GM18861 (cell line): ENCODE measurements around the gene YPEL4.

ENCODE experiments used
- ATAC-seq: cut with Tn5 transposase; IDR thresholded peaks from one replicate; pipeline ENCODE4 v1.9.1; 2021; ENCODE audit not compliant: unreplicated experiment

YPEL4 gene

GRCh38 chr11:57634311-57634710 is 15.4 kb downstream of the YPEL4 start:
- ATAC-seq: no peak

DNA sequence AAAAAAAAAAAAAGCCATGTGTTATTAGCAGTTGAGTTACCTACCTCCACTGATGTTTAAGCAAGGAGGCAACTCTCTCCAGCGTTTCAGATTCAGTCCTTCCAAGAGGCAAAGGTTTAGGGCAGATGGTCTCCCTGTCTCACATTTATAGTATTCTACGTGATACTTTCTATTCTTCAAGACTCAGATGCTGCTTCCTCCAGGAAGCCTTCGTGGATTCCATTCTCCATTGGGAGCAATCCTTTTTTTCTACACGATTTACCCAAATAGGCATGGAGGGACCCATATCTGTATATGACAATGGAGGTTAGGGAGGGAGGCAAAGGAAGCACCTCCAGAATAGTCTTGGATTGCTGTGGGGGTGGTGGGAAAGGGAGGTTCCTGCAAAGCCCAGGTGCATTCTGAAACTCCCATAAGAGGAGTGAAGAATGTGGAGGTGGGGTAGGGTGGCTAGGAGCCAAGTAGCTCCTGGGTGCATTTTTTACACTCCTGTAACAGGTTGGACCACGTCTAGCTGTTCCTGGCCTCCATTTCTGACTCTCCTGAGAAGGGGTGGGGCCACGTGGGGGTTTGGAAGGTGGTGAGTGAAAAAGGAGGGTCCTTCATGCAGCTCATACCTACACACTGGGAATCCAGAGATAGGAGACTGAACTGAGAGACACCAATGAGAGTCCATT is 16.2 kb downstream of the YPEL4 start:
- no peak for ATAC-seq

DNA sequence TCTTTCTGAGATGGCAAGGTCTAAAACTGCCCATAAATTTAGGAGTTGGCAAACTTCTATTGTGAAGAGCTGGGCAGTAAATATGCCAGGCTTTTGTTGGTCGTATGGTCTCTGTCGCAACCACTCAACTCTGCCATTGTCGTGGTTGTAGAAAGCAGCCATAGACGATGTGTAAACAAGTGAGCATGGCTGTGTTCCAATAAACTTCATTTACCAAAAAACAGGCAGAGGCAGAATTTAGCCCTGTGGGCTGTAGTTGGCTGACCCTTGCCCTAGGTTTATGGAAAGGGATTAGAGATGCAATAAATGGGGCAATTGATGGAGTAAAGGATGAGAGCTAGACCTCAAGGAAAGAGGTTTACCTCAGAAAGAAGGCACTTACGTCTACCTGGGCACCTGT is 17.6 kb downstream of the YPEL4 start:
- no peak for ATAC-seq

DNA sequence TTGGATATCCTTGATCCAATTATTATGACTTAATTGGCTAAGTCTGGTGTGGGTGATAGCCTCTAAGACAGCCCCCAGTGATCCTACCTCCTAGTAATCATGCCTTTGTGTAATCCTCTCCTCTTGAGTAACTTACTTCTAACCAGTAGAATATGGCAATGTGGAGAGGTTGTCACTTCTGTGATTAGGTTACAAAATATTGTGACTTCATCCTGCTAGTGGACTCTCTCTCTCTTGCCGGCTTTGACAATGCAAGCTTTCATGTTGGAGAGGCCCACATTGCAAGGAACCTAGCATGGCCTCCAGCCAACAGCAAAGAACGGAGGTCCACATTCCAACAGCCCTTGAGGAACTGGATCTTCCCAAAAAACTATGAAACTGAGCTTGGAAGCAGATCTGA is 19.5 kb downstream of the YPEL4 start:
- ATAC-seq: no peak

GRCh38 chr11:57626895-57627294 is 22.8 kb downstream of the YPEL4 start:
- no peak for ATAC-seq

DNA sequence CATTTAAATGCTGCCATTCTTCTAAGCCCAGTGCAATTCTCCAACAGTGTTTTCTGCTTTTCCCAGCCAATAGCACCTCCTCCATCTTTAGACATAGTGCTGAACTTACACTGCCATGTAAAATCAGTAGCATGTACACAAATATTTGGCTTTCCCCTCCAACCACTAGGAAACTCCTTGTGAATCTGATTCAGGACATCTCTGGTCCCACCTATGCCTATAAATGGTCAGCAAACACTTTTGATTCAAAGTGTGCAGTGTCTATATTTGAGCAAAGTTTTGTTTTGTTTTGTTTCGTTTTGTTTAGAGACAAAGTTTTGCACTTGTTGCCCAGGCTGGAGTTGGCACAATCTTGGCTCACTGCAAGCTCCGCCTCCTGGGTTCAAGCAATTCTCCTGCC is 24.8 kb downstream of the YPEL4 start:
- no peak for ATAC-seq

DNA sequence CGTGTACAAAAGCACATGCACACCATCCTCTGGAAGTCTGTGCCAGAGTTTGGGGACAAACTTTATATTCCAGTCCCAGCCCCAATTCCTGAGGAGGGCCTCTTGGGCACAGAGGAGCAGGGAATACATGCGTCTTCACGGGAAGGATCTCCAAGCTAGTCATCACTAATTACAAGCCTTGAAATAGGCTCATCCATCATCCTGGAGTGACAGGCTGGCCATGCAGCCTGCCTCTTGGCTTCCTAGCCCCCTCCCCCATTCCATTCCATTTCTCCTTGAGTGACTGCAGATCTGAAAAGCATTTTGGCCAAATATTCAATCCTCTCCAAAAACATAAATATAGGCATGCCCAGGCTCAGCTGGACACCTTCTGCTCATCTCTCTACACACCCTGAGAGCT is 27.4 kb downstream of the YPEL4 start:
- ATAC-seq: no peak

GRCh38 chr11:57620467-57620866 is 29.2 kb downstream of the YPEL4 start:
- ATAC-seq: no peak

DNA sequence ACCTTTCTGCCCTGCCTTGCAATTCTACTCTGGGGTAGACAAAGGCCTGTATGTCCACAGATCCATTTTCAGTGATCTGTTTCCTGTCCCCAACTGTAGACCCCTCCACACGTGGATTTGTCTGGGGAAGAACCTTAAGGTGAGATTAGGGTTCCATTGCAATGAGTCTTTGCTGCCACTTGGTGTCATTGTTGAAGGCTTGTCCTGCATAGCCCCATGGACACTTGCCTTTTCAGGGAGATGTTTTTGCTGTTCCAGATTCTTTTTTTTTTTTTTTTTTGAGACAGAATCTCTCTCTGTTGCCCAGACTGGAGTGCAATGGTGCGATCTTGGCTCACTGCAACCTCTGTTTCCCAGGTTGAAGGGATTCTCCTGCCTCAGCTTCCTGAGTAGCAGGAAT is 30.4 kb downstream of the YPEL4 start:
- no peak for ATAC-seq

DNA sequence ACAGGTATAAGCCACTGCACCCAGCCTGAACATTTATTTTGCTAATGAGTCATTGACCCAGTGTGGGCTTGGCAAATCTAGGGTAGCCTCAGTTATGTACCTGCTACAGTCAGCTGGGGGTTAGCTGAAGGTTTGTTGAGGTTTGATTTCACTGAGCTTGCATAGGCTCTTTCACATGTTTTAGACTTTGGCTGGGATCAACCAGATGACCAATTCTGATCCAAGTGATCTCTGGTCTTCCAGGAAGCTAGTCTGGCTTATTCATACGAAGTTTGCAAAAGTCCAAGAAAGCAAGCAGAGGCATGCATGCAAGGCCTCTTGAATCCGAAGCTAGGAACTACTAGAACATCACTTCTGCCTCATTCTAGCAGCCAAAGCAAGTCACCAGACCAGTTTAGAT is 31.3 kb downstream of the YPEL4 start:
- no peak for ATAC-seq

DNA sequence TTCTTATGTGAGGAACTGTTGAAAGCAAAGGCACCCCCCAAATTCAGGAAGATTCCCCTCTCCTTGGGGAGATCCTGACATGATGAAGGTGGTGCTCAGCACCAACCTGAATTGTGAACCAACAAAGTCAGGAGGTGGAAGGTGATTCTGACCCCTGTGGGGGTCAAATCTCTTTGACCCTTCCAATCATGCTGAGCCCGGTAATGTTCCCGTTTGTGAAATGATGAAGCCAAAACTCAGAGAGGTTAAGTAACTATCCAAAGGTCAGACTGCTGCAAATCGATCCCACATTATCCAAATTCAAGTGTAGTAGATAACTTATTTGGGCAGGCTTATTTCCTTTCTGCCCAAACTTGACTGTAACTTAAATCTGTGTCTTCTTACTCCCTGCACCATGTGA is 33.1 kb downstream of the YPEL4 start:
- no peak for ATAC-seq

GRCh38 chr11:57615308-57615707 is 34.4 kb downstream of the YPEL4 start:
- ATAC-seq: no peak

DNA sequence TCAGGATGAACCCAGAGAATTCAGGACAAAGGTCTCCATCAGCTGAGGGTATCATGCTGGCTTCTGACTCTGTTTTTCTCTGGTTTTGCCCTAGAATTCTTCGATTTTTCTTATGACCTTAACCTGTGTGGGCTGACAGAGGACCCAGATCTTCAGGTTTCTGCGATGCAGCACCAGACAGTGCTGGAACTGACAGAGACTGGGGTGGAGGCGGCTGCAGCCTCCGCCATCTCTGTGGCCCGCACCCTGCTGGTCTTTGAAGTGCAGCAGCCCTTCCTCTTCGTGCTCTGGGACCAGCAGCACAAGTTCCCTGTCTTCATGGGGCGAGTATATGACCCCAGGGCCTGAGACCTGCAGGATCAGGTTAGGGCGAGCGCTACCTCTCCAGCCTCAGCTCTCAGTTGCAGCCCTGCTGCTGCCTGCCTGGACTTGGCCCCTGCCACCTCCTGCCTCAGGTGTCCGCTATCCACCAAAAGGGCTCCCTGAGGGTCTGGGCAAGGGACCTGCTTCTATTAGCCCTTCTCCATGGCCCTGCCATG is 35.4 kb downstream of the YPEL4 start:
- no peak for ATAC-seq

GRCh38 chr11:57610170-57610569 is 39.5 kb downstream of the YPEL4 start:
- no peak for ATAC-seq

DNA sequence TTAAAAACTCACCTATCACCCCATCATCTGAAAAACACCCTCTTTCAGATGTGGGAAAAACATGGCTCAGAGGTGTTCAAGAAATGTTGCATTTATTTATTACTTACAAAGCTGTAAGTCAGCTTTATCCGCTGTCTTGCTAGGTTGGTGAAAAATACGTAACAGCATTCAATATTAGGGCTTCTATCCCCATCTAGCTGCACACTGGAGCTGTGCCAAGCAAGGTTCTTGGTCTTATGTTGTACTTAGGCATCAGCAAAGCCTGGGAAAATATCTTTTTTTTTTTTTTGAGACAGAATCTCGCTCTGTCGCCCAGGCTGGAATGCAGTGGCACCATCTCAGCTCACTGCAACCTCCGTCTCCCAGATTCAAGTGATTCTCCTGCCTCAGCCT is 44.7 kb downstream of the YPEL4 start:
- no peak for ATAC-seq

DNA sequence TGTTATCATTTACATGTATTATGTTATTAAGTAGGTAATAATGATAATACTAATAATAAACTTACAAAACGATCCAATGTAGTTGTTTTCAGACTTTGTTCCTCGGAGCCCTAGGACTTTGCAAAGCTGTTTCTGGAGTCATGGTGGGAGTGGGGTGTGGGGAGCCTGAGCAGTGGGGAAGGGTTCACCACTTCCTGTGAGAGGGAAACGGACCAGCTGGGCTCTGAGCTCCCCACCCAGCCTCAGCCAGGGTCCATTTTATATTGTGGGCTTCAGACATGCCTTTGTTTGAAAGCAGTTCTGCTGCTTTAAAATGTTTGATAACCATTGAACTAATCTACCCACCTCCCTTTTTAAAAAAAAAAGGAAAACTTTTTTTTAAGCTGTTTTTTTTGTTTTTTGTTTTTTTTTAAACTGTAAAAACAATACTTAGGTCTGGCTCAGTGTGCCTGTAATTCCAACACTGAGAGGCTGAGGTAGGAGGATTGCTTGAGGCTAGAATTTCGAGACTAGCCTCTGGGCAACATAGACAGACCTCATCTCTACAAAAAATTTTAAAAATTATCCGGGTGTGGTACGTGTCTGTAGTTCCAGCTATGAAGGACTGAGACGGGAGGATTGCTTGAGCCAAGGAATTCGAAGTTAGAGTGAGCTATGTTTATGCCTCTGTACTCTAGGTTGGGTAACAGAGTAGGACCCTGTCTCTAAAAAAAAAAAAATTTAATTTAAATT is 45.2 kb downstream of the YPEL4 start:
- no peak for ATAC-seq

GRCh38 chr11:57601297-57601696 is 48.4 kb downstream of the YPEL4 start:
- no peak for ATAC-seq

- ATAC-seq: no peak
Measured at GRCh38 chr11:57599381-57599780, 50.3 kb downstream of the YPEL4 start.

GRCh38 chr11:57598831-57599155 is 50.9 kb downstream of the YPEL4 start:
- no peak for ATAC-seq

GRCh38 chr11:57597916-57598830 is 51.5 kb downstream of the YPEL4 start:
- ATAC-seq: no peak

- no peak for ATAC-seq
Measured at GRCh38 chr11:57597461-57597915, 52.2 kb downstream of the YPEL4 start, which contains the start of gene SERPING1. Gene SERPING1, plus strand, starts transcription at chr11:57597685. Its CDS starts 586 bp downstream, at chr11:57598271.
